ENCODE measurements around the gene PASD1.
"Not testable (repeated sequence)": the region's sequence is repeated elsewhere in the genome, so short reads cannot be mapped to it uniquely, and the experiment has no call there.

The PASD1 gene

DNA sequence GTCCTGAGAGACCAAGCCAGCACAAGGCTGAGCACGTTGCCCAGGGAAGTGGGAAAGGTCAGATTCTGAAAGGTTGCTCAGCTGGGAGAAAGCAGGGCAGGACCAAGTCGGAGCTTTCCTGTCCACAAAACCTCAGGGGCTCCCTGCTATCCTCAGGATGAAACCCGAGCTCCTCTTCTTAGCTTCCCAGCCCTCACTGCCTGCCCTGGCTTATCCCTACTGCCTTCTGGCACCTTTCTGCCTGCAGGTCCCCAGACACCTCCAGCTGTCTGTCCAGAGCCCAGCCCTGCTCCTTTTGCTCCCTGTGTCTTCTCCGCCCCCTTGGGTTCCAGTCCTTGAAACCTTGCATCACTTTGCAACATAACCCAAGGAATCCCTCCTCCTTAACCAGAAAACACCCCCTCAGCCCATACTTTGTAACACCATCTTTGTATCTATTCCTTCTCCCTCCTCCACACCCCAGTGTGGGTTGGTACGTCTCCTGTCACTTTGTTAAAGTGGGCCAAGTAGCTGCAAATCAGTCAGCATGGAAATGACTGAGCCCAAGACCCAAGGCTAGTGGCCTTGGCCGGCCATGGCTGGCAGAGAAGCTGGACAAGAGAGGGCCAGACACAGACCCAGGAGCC, 111.8 kb downstream of the PASD1 start:
- Histone ChIP-seq H3K36me3 (replicated peaks) (no peaks in the 10 kb centered on the region), H3K27me3 (ENCODE audit: low read depth) (no peaks in the 10 kb centered on the region), H3K9me3 (no peaks in the 10 kb centered on the region), H3K4me3 (no peak overlapping the region), H3K4me1 (no peaks in the 10 kb centered on the region)
- no peak for DNase-seq (ENCODE audit: low spot score in 2 of 2)
- in situ Hi-C loops (cut with MboI; ENCODE audit: low sequenced_read_pairs) = loop anchor here (25.0 kb wide), 2 partner anchors 313 to 913 kb away; no protein-coding TSS in a partner anchor

DNA sequence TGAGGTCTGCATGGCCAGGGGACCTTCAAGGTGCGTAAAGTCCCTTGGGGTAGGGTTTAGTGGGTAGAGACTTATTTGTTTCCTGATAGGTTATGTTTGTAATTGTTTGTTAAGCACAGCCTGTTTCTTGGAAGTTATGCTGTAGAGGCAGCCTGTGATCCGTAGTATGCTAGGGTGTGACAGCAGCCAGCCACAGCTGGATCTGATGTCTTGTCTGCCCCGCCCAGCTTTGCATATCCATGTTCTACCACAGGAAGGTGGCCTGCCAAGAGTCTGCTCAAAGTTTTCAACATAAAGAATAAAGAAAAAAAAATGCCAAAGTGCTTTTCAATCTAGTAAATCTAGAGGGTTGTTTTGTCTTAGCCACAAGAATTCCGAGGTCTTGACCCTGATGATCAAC, 112.7 kb downstream of the PASD1 start:
- Histone ChIP-seq H3K4me1 (no peaks in the 10 kb centered on the region), H3K4me3 (no peak overlapping the region), H3K9me3 (no peaks in the 10 kb centered on the region), H3K36me3 (replicated peaks) (no peaks in the 10 kb centered on the region), H3K27me3 (ENCODE audit: low read depth) (no peaks in the 10 kb centered on the region)
- in situ Hi-C loops (cut with MboI; ENCODE audit: low sequenced_read_pairs) = loop anchor here (25.0 kb wide), 2 partner anchors 314 to 914 kb away; no protein-coding TSS in a partner anchor
- DNase-seq (ENCODE audit: low spot score in 2 of 2) = no peak

DNA sequence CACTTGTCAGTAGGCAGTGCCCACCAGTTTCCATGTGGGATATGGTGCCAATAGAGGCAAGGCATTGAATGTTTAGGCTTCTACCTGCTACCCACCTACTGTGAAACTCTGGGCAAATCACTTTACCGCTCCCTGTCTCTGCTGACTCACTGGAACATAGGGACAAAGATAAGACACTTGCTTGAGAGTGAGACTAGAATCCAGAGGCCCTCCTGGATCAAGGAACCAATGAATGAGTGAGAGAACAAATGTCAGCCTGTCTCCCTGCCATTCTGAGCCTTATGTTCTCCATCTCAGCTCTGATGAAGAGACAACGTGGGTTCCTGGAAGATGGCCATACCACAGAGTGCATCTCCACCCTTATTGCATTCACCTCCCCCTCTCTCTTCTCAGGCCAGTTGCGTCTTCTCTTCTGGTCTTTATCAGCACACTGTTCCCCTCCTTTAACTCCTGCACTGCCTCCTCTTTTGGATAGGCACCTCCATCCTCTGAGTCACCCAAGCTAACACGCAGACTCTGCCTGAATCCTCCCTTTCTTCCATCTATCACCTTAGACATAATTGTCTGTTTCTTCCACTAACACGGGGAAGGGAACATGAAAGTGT, 116.4 kb downstream of the PASD1 start:
- no peaks in the 10 kb centered on the region for H3K9me3 ChIP-seq
- DNase-seq (ENCODE audit: low spot score in 2 of 2) = no peak
- no peaks in the 10 kb centered on the region for H3K4me1 ChIP-seq
- no peaks in the 10 kb centered on the region for H3K27me3 ChIP-seq (ENCODE audit: low read depth)
- H3K36me3 ChIP-seq (replicated peaks) = no peaks in the 10 kb centered on the region
- in situ Hi-C loops (cut with MboI; ENCODE audit: low sequenced_read_pairs) = loop anchor here (5.0 to 25.0 kb wide), 3 partner anchors 318 to 918 kb away; no protein-coding TSS in a partner anchor
- H3K4me3 ChIP-seq = no peak overlapping the region

DNA sequence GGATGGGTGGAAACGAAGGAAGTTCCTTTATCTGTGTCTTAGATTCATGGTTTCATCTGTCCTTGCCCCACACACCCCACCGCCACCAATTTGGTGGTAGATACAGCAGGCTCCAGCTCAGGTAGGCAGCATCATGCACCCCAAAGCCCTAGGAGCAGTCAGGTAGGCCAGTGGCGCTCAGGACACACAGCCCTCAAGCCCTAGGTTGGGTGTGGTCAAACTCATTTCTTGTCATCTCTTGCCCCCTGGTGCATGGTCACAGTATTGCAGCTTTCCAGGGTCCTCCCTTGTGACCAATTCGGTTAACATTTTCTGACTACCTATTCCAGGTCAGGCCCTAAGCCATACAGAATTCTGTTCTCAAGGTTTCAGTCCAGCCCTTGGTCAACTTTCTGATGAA, 117.3 kb downstream of the PASD1 start:
- in situ Hi-C loops (cut with MboI; ENCODE audit: low sequenced_read_pairs) = loop anchor here (5.0 to 25.0 kb wide), 3 partner anchors 319 to 919 kb away; no protein-coding TSS in a partner anchor
- H3K4me1 ChIP-seq = no peaks in the 10 kb centered on the region
- no peak overlapping the region for H3K4me3 ChIP-seq
- no peaks in the 10 kb centered on the region for H3K27me3 ChIP-seq (ENCODE audit: low read depth)
- no peaks in the 10 kb centered on the region for H3K36me3 ChIP-seq (replicated peaks)
- no peaks in the 10 kb centered on the region for H3K9me3 ChIP-seq
- DNase-seq (ENCODE audit: low spot score in 2 of 2) = peak; percentile 17 to 87

DNA sequence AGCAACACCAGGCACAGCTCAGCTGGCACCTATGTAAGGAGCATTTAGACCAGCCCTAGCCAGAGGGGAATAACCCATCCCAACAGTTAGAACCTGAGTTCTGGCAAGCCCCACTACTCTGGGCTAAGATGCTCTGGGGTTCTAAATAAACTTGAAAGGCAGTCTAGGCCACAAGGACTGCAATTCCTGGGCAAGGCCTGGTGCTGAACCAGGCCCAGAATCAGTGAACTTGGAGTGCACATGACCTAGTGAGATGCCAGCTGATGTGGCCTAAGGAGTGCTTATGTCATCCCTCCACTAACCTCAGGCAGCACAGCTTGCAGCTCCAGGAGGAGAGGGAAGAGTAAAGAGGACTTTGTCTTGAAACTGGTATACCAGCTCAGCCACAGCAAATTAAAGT, 124.2 kb downstream of the PASD1 start:
- Histone ChIP-seq H3K4me3 (no peak overlapping the region), H3K36me3 (replicated peaks) (no peaks in the 10 kb centered on the region), H3K4me1 (no peaks in the 10 kb centered on the region), H3K9me3 (no peaks in the 10 kb centered on the region), H3K27me3 (ENCODE audit: low read depth) (no peaks in the 10 kb centered on the region)
- DNase-seq (ENCODE audit: low spot score in 2 of 2) = no peak
- in situ Hi-C loops (cut with MboI; ENCODE audit: low sequenced_read_pairs) = loop anchor here (25.0 kb wide), 2 partner anchors 325 to 925 kb away; no protein-coding TSS in a partner anchor

DNA sequence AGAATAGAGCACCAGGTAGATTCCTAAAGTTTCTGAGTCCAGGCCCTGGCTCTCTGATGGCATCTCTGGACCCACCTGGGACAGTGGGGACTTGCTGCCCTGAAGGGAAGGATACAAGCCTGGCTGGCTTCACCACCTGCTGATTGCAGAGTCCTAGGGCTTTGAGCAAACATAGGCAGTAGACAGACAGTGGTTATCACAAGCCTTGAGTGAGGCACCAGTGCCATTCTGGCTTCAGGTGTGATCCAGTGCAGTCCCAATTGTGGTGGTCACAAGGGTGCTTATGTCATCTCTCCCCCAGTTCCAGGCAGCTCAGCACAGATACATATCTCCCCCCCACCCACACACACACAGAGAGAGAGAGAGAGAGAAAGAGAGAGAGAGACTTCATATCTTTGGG, 125.2 kb downstream of the PASD1 start:
- Histone ChIP-seq H3K4me3 (no peak overlapping the region), H3K4me1 (no peaks in the 10 kb centered on the region), H3K9me3 (no peaks in the 10 kb centered on the region), H3K27me3 (ENCODE audit: low read depth) (no peaks in the 10 kb centered on the region), H3K36me3 (replicated peaks) (no peaks in the 10 kb centered on the region)
- DNase-seq (ENCODE audit: low spot score in 2 of 2) = no peak
- in situ Hi-C loops (cut with MboI; ENCODE audit: low sequenced_read_pairs) = loop anchor here (25.0 kb wide), 2 partner anchors 326 to 926 kb away; no protein-coding TSS in a partner anchor

DNA sequence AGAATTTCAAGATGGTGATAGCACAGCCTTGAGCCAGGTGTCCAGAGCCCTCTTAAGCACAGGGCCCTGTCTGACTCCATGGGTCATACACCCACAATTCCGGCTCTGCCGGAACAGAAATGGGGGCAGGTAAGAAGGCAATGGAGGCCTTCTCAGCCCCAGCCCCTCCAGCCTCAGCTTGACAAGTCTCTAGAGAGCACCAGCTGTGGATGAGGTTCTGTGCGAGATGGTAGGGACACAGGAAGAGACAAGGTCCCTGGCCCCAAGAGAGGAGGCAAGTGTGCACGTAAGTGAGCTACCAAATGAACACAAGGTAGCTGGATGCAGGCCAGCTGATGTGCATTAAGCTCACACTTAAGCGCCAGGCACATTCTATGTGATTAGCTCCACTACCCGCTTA, 129.3 kb downstream of the PASD1 start:
- in situ Hi-C loops (cut with MboI; ENCODE audit: low sequenced_read_pairs) = loop anchor here (25.0 kb wide), 2 partner anchors 331 to 931 kb away; no protein-coding TSS in a partner anchor
- H3K36me3 ChIP-seq (replicated peaks) = no peaks in the 10 kb centered on the region
- no peaks in the 10 kb centered on the region for H3K9me3 ChIP-seq

DNA sequence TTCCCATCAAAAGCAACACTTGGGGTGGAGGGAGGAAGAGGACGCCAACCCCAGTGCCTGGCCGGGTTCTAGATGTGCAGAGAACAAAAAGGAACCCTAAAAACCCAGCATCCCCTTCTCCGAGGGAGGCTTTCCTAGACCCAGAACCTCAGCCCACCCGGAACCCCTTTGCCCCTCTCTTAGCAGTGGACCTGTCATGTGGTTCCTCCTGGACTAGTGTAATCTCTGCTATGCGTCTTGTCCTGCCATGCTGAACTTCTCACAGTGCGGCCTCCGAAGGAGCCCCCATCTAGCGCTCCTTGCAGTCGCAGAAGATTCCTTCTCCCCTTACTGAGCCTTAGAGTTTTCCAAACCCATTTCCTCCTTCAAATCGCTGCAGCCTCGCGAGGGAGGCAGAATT, 130.6 kb downstream of the PASD1 start:
- no peaks in the 10 kb centered on the region for H3K27me3 ChIP-seq (ENCODE audit: low read depth)
- no peaks in the 10 kb centered on the region for H3K9me3 ChIP-seq
- in situ Hi-C loops (cut with MboI; ENCODE audit: low sequenced_read_pairs) = loop anchor here (25.0 kb wide), 2 partner anchors 332 to 932 kb away; no protein-coding TSS in a partner anchor
- no peaks in the 10 kb centered on the region for H3K36me3 ChIP-seq (replicated peaks)
- no peak for DNase-seq (ENCODE audit: low spot score in 2 of 2)
- H3K4me1 ChIP-seq = no peaks in the 10 kb centered on the region
- no peak overlapping the region for H3K4me3 ChIP-seq

More for the DNA sequence above, 129.3 kb downstream of the PASD1 start:
- H3K4me1 ChIP-seq = no peaks in the 10 kb centered on the region
- no peak overlapping the region for H3K4me3 ChIP-seq
- H3K27me3 ChIP-seq (ENCODE audit: low read depth) = no peaks in the 10 kb centered on the region
- DNase-seq (ENCODE audit: low spot score in 2 of 2) = no peak

DNA sequence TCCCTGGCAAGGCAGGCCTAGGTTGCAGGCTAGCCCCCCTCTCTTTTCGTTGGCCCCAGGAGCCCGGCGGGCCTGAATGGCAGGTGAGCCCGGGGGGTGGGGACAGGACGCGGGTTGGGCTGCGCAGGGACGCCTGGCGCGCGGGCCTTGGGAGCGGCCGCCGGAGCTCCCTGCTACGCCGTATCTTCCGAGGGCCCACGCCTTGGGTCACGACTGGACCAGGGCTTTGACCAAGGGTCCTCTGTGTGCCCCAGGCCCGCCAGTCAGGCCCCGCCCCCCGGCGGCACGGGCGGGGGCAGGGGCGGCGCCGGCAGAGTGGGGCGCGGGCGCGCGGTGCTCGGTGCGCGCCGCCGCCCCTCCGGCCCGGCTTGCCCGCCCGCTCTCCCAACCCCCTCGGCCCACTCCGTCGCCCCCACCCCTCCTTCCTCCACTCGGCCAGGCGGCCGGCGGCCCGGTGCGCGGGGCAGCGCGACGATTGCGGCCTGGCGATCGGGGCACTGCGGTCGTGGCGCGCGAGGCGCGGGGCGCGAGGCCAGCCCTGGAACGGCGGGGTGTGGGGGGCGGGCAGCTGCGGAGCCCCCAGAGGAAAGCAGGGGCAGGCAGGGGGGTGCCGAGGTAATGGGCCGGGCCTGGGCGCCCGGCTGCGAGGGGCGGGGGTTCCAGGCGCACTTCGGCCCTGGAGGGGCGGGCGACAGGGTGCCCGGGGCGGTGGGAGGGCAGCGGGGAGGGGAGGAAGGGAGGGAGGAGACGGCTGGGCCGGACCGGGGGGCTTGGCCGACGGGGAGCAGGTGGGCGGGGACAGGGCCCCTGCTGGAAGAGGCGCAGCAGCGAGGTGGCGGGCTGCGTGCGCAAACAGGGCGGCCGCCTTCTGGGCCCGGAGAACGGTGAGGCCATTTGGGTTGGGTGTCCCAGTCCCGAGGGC, 131.4 kb downstream of the PASD1 start, which contains the start of gene PRRG3:
Gene PRRG3 (plus strand): TSS at position 798 of the 922 bp plus-strand sequence. CDS start 3,357 bp downstream, outside the sequence.
- H3K4me3 ChIP-seq = no peak within 1 kb of the TSS
- H3K27me3 ChIP-seq (ENCODE audit: low read depth) = no peaks in the 10 kb centered on the region
- no peaks in the 10 kb centered on the region for H3K9me3 ChIP-seq
- no peak for DNase-seq (ENCODE audit: low spot score in 2 of 2)
- H3K4me1 ChIP-seq = no peaks in the 10 kb centered on the region
- H3K36me3 ChIP-seq (replicated peaks) = no peaks in the 10 kb centered on the region
- in situ Hi-C loops (cut with MboI; ENCODE audit: low sequenced_read_pairs) = loop anchor here (25.0 kb wide), 2 partner anchors 333 to 933 kb away; no protein-coding TSS in a partner anchor

DNA sequence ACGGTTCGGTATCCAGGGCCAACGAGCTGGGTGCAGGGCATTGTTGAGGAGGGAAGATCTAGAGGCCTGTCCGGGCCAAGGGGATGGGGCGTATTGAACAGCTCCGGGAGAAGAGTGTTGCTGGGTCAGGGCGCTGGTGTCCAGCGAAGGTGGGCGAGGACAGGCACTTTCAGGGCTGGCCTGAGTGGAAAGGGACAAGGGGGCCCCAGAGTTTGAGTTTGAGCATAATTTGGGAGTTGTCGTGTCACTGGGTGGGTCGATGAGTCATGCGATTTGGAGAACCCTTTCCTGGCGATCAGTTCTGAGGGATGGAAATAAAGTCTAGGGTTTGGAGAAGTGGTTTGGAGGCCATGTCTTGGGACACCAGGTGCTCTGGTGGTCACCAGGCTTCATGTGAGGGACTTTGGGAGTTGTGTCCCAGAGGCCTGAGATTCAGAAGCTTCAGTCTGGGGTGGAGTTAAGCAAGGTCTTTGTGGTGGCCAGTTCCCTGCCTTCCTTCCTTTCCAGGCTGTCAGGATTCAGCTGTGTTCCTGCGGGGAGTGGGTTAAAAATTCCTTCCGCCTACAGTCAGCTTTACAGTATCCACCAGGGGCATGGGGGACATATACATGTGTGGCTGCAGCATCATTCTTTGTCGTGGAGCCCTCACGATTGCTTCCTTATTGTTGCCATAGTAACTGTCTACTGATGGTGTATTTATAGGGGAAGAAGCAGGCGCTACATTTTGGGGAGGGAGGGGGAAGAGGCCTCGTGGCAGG, 132.3 kb downstream of the PASD1 start:
- Histone ChIP-seq H3K36me3 (replicated peaks) (no peaks in the 10 kb centered on the region), H3K4me1 (no peaks in the 10 kb centered on the region), H3K4me3 (no peak overlapping the region), H3K9me3 (no peaks in the 10 kb centered on the region), H3K27me3 (ENCODE audit: low read depth) (no peaks in the 10 kb centered on the region)
- no peak for DNase-seq (ENCODE audit: low spot score in 2 of 2)
- in situ Hi-C loops (cut with MboI; ENCODE audit: low sequenced_read_pairs) = loop anchor here (25.0 kb wide), 2 partner anchors 333 to 933 kb away; no protein-coding TSS in a partner anchor

DNA sequence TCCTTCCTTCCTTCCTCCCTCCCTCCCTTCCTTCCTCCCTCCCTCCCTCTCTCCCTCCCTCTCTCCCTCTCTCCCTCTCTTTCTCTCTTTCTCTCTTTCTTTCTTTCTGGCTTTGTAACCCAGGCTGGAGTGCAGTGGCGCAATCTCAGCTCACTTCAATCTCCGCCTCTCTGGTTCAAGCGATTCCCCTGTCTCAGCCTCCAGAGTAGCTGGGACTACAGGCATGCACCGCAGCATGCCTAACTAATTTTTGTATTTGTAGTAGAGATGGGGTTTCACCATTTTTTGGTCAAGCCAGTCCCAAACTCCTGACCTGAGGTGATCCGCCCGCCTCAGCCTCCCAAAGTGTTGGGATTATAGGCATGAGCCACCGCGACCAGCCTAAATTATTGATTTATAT, 133.6 kb downstream of the PASD1 start:
- not testable (repeated sequence) for H3K4me3 ChIP-seq; H3K36me3 ChIP-seq (replicated peaks); H3K9me3 ChIP-seq; DNase-seq (ENCODE audit: low spot score in 2 of 2); H3K4me1 ChIP-seq; H3K27me3 ChIP-seq (ENCODE audit: low read depth)
- in situ Hi-C loops (cut with MboI; ENCODE audit: low sequenced_read_pairs) = loop anchor here (25.0 kb wide), 2 partner anchors 335 to 935 kb away; no protein-coding TSS in a partner anchor

DNA sequence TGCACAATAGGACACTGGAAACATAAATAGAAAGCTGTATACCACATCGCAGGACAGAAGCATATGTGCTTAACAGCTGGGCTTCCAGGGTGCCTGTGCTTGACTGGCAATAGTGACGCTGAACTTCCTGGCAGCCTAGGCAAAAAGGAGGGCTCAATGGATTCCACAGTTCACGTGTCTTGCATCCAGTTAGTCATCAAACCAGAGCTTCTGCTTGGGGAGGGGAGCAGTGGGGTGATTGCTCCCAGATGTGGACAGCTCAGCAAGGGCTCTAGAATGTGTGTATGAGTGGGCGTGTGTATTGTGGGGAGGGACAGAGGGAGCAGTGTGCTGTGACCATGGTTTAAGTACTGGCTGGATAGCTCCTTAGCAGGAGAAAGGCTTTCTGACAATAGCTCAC, 134.0 kb downstream of the PASD1 start:
- in situ Hi-C loops (cut with MboI; ENCODE audit: low sequenced_read_pairs) = loop anchor here (25.0 kb wide), 2 partner anchors 335 to 935 kb away; no protein-coding TSS in a partner anchor
- H3K9me3 ChIP-seq = no peaks in the 10 kb centered on the region
- no peaks in the 10 kb centered on the region for H3K27me3 ChIP-seq (ENCODE audit: low read depth)
- no peaks in the 10 kb centered on the region for H3K4me1 ChIP-seq
- H3K36me3 ChIP-seq (replicated peaks) = no peaks in the 10 kb centered on the region
- DNase-seq (ENCODE audit: low spot score in 2 of 2) = no peak
- H3K4me3 ChIP-seq = no peak overlapping the region

DNA sequence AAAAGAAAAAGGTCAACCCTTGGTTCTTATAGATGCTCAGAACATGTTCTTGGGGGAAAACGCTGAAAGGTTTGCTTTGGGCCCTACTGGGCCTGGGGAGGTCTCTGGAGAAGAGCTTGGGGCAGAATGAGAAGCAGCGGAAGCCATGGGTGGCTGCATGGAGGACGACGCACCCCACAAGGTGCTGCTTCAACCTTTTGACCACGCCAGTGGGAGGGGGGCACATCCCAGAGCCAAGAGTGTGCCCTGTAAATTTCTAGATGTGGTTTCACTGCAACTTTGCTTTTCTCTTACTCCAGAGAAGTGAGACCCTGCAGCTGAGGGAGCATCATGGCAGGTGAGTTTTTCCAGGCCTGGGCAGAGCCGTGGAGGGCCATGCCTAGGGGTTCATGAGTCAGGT, 135.0 kb downstream of the PASD1 start:
- in situ Hi-C loops (cut with MboI; ENCODE audit: low sequenced_read_pairs) = loop anchor here (25.0 kb wide), 2 partner anchors 336 to 936 kb away; no protein-coding TSS in a partner anchor
- no peaks in the 10 kb centered on the region for H3K9me3 ChIP-seq

More for the DNA sequence above, 135.0 kb downstream of the PASD1 start:
- no peaks in the 10 kb centered on the region for H3K36me3 ChIP-seq (replicated peaks)
- no peak for DNase-seq (ENCODE audit: low spot score in 2 of 2)
- no peaks in the 10 kb centered on the region for H3K4me1 ChIP-seq
- H3K27me3 ChIP-seq (ENCODE audit: low read depth) = no peaks in the 10 kb centered on the region
- no peak overlapping the region for H3K4me3 ChIP-seq

All from HAP-1 (cell line).